NCI-H226 (cell line): ENCODE data around the gene PIGC.

Experiments
- DNase-seq: peaks from one replicate; pipeline ENCODE4 v3.0.0-alpha.2; 2015

PIGC gene

DNA sequence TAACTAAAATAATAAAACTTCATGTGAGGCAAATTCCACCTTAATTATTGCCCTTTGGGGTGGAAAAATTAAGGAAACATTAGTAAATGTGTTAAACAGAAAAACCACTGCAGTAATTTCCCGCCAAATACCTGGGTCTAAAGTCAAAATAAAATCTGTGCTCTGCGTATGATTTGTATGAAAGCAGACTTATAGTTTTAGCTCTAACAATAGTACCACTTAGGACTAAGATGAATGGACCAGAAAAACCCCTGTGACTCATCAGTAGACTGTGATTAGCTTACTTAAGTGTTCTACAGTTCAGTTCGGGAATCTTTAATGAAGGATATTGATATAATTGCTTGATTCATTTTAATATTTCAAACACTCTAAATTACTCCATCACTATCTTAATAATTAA, 46.6 kb downstream of the PIGC start:
- DNase-seq: peak; percentile 36

- no peak for DNase-seq
These were observed 48.3 kb downstream of the PIGC start for GRCh38 chr1:172395576-172395975.

- no peak for DNase-seq
These were observed 49.1 kb downstream of the PIGC start for GRCh38 chr1:172394811-172395210.

- DNase-seq: no peak
These were observed 49.6 kb downstream of the PIGC start for GRCh38 chr1:172394141-172394751.

DNA sequence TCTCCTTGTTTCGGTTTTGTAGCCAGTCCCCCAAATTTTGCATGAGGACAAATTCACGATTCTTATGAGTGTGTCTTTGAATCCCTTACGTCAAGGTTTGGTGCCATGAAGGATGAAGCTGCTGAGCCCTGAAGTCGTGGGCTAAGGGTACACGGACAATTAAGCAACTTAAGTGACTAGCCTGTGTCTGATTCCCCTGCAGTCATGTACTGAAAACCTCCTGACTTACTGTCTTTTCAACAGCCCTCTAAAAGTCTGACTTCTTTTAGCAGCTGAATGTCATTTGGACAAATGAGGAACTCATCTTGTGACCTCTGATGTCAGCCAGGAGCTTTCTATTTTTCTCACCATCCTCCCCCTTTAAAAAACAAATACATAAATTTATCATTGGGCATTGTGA, 50.5 kb downstream of the PIGC start:
- DNase-seq: no peak

DNA sequence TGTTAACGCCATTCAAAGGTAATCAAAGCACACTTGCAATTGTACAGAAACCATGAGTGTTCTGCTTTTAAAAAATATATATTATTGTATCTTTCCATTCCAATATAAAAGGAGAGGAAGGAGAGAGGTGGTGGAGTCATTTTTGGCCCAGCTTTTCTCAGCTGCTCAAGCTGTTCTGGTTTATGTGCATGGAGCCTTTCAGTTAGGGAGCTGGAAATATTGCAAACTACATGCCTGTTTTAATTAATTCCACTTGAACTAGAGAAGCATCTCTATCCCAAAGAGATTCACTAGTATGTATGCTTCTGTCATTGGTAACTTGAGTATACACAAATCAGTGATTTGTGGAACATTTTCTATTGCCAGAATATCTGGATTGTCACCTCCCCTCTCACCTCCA, 51.9 kb downstream of the PIGC start:
- DNase-seq: no peak
